Measurements from ENCODE around the gene SNX32.
A peak's percentile ranks its signal among the peaks of the same experiment; 100 is the strongest.

Gene SNX32

DNA sequence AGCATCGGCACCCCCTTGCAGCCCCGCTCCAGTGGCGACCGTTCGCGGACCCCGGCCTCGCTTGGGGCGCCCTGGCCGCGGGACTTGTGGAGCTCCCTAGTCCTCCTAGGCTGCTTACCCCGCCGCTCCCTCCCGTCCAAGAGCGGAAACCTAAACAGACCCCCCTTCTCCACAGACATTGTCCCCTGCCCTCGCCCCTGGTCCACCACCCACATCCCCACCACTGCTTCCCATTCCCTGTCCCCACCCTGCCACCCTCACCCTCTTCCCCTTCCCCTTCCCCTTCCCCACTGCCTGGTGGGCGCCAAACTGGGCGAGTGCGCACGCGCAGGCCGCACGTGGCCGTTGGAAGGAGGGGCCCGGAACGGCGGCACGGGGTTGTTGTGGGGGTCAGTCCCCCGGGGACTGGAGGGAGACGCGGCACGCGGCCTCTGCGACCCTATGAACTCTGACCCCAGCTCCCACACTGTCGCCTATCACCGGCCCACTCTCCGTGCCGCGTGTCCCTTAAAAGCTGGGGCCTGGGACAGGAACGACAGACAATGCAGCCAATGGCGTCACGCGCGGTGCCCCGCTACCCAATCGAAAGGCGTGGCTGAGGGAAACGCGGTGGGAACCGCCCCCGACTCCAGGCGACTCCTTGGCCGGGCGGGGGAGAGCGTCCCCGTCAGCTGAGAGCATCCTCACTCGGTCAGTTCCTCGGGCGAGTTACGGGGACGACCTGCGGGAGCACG, at the start of gene SNX32:
SNX32 (plus strand) TSS at position 667 of the 734 bp plus-strand sequence. CDS start 103 bp downstream, outside the sequence.
- Histone ChIP-seq H3K27ac (ENCODE audit: low read length) (no peak within 1 kb of the TSS), H3K27me3 (ENCODE audit: control insufficient read depth in 1 of 2, insufficient read depth in 2 of 2, low read length in 2 of 2) (no peaks in the 10 kb centered on the region), H3K9ac (ENCODE audit: low read length in 2 of 2) (peak within 1 kb of the TSS; percentile 58 to 65), H3K4me3 (ENCODE audit: low read length in 2 of 2) (peak within 1 kb of the TSS; percentile 71 to 85), H3K9me3 (ENCODE audit: control insufficient read depth in 2 of 2, low read length in 2 of 2) (no peaks in the 10 kb centered on the region), H3K4me1 (ENCODE audit: control insufficient read depth, insufficient read depth, low read length) (peaks cover 19% of the 10 kb centered on the region), H3K36me3 (ENCODE audit: control insufficient read depth in 2 of 2, insufficient read depth in 2 of 2, low read length in 2 of 2) (no peaks in the 10 kb centered on the region)

DNA sequence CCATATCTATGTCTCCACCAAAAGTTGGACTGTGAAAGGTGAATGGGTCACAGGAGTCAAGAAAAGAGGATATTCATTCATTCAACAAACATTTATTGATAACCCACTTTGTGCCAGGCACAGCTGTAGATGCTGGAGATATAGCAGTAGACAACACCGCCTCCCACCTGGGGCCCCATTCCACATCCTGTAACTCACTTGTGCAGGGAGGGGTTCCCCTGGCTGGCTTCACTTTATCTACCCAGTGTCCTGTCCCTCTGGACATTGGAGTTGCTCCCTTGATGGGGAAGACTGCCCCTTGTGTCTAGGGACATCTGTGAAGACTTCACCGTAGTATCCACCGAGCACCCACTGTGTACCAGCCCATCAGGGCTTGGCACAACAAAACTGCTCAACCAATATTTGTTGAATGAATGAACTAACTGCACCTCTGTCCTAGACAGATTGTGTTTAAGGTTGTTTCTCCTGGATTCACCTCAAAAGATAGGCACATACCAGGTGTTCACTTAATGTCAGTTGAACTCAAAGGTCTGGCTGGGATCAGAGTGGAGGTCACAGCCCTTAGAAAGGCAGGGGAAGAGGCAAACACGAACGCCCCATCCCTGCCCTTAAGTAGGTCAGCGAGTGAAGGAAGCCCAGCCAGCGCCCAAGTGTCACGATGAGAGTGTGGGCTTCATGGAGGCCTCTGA, 48.3 kb upstream of the SNX32 start:
- H3K27me3 ChIP-seq (ENCODE audit: control insufficient read depth in 1 of 2, insufficient read depth in 2 of 2, low read length in 2 of 2): peaks cover 34 to 41% of the 10 kb centered on the region in 2 donors

DNA sequence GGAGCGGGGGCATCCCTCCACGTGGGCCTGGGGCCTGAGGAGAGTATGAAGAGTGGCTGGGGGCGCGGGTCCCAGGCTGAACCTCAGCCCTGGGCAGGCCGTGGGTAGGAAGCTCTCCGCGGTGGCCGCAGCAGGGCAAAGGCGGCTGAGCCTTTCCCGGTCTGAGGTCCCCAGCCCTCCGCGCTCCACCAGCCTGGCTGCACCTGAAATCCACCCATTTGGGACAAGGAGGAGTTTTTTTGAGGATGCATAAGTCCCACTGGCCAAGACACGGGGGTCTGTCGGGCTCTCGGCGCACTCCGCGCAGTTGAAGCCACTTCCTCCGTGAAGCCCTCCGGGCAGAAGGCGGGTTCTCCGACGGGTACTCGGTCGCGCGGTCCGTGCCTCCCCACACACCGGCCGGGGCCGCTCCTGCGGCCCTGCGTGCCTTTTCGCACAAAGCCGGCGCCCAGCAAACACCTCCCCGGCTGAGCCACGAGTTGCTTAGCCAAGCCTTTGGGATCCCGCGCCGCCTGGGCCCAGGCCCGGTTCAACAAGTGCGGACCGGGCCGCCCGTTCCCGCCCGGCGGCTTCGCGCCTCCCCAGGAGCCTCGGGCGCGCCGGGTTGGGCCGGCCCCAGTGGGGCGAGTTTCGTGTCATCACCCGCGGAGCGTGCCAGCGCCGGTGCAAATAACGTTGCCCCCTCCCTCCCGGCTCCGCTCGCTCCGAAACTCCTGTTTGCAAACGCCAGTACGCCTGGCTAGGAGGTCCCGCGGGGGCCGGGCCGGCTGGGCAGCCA, 47.6 kb upstream of the SNX32 start:
- Histone ChIP-seq H3K4me1 (ENCODE audit: control insufficient read depth, insufficient read depth, low read length) (peaks cover 26% of the 10 kb centered on the region), H3K27me3 (ENCODE audit: control insufficient read depth in 1 of 2, insufficient read depth in 2 of 2, low read length in 2 of 2) (peaks cover 34 to 41% of the 10 kb centered on the region in 2 donors), H3K9ac (ENCODE audit: low read length in 2 of 2) (no peak overlapping the region), H3K9me3 (ENCODE audit: control insufficient read depth in 2 of 2, low read length in 2 of 2) (no peaks in the 10 kb centered on the region), H3K4me3 (ENCODE audit: low read length in 2 of 2) (peak overlapping the region in 1 of 2 donors; percentile 54), H3K27ac (ENCODE audit: low read length) (no peak overlapping the region), H3K36me3 (ENCODE audit: control insufficient read depth in 2 of 2, insufficient read depth in 2 of 2, low read length in 2 of 2) (no peaks in the 10 kb centered on the region)

More for the DNA sequence above, 48.3 kb upstream of the SNX32 start:
- Histone ChIP-seq H3K4me3 (ENCODE audit: low read length in 2 of 2) (no peak overlapping the region), H3K9me3 (ENCODE audit: control insufficient read depth in 2 of 2, low read length in 2 of 2) (no peaks in the 10 kb centered on the region), H3K4me1 (ENCODE audit: control insufficient read depth, insufficient read depth, low read length) (peaks cover 27% of the 10 kb centered on the region), H3K36me3 (ENCODE audit: control insufficient read depth in 2 of 2, insufficient read depth in 2 of 2, low read length in 2 of 2) (no peaks in the 10 kb centered on the region), H3K27ac (ENCODE audit: low read length) (no peak overlapping the region), H3K9ac (ENCODE audit: low read length in 2 of 2) (no peak overlapping the region)

DNA sequence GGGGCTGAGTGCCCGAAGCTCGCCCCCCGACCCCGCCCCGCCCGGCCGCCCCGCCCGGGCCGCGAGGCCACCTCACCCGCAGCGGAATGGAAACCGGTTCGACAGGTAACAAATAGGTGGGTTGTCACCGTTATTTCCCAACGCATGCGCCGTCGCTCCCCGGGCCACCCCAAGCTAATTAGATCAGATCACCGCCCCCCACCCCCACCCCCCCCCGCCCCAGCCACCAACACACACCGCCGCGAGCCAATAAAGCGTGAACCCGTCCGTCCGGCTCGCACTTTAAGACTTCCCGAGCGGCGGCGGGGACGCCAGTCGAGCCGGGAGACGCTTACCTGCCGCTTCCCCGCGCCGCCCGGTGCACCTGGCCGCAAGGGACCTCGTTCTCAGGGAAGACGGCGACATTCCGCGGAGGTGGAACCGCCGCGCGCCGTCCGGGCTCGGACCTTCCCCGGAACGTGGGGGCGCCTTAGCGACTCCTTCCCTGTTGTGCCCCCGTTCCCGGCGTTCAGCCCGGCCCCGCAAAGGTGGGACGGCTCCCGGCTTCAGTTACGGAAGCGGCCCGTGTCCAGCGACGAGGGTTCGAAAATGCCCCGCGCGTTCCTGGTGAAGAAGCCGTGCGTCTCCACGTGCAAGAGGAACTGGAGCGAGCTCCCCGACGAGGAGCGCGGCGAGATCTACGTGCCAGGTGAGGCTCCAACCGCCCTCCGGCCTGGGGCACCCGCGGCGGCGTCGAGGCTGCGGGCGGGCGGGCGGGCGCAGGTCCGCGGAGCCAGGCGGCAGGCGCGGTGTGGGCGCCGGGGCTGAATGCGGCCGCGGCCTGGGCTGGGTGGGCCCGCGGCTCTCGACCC, 46.8 kb upstream of the SNX32 start, which contains the start of gene OVOL1:
OVOL1 (plus strand) TSS at position 278 of the 851 bp plus-strand sequence; CDS start at position 589, 311 bp downstream.
- peaks cover 35 to 41% of the 10 kb centered on the region in 2 donors for H3K27me3 ChIP-seq (ENCODE audit: control insufficient read depth in 1 of 2, insufficient read depth in 2 of 2, low read length in 2 of 2)
- no peaks in the 10 kb centered on the region for H3K9me3 ChIP-seq (ENCODE audit: control insufficient read depth in 2 of 2, low read length in 2 of 2)
- H3K36me3 ChIP-seq (ENCODE audit: control insufficient read depth in 2 of 2, insufficient read depth in 2 of 2, low read length in 2 of 2): no peaks in the 10 kb centered on the region
- H3K9ac ChIP-seq (ENCODE audit: low read length in 2 of 2): no peak within 1 kb of the TSS
- peak within 1 kb of the TSS in 1 of 2 donors; percentile 54 for H3K4me3 ChIP-seq (ENCODE audit: low read length in 2 of 2)
- H3K27ac ChIP-seq (ENCODE audit: low read length): no peak within 1 kb of the TSS
- H3K4me1 ChIP-seq (ENCODE audit: control insufficient read depth, insufficient read depth, low read length): peaks cover 18% of the 10 kb centered on the region

DNA sequence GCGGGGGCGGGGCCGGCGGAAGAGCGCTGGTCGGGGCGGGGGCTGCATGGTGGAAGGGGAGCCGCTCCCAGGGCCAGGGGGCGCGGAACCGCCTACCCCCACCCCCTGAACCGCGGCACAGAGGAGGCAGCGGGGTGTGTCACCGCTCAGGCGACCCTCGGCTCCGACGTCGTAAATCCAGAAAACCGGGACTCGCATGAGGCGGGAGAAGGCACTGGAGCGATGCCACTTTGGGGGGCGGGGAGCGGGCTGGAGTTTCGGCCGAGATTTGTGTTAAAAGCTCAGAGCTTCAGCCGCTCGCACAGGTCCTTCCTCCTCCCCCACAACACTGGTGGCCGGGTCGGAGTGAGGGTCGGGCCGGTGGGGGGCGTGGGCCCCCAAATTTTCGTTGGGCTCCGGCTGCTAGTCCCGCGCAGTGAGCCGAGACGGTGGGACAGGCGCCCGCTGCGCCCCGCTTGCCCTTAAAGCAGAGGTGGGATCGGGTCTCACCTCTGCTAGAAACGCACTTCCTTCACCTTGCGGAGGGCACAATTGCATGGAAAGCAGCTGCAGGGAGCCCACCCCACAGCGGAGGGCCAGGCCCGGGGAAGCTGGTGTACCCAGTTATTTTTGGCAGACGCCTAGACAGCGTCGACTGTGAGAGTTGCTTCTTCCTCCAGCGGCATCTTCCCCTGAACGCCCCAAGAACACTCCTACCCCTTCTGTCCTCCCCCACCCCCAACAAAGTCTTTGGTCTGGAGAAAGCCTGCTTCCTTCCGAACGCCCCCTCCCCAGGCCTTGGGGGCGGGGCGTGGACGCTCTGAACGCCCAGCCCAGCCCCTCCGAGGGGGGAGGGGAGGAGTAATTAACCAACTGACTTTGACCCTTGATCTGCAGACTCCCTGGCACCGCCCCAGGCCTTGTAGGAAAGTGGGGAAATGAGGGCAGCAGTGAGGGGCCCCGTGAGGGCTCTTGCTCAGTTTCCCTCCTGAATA, 45.8 kb upstream of the SNX32 start:
- Histone ChIP-seq H3K9ac (ENCODE audit: low read length in 2 of 2) (no peak overlapping the region), H3K9me3 (ENCODE audit: control insufficient read depth in 2 of 2, low read length in 2 of 2) (no peaks in the 10 kb centered on the region), H3K4me3 (ENCODE audit: low read length in 2 of 2) (peak overlapping the region in 1 of 2 donors; percentile 44), H3K36me3 (ENCODE audit: control insufficient read depth in 2 of 2, insufficient read depth in 2 of 2, low read length in 2 of 2) (no peaks in the 10 kb centered on the region), H3K4me1 (ENCODE audit: control insufficient read depth, insufficient read depth, low read length) (peaks cover 18% of the 10 kb centered on the region), H3K27me3 (ENCODE audit: control insufficient read depth in 1 of 2, insufficient read depth in 2 of 2, low read length in 2 of 2) (peaks cover 36 to 41% of the 10 kb centered on the region in 2 donors), H3K27ac (ENCODE audit: low read length) (no peak overlapping the region)

DNA sequence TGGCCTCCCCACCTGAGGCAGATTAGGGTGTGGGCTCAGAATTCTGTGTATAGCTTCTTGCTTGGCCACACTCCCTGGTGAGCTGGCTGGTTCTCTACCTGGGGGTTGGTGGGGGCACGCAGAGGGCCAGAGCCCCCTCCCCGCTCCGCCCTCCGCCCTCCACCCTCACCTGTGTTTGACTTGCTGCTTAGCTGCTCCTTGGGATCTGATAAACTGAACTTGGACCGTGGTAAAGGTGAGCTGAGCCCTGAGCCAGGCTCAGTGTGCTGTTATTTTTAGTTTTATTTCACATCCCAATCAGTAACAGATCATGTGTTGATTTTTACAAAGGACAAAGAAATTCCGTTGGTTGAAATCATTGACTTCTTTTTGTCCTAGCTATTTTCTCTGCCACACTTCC, 44.9 kb upstream of the SNX32 start:
- peaks cover 36 to 41% of the 10 kb centered on the region in 2 donors for H3K27me3 ChIP-seq (ENCODE audit: control insufficient read depth in 1 of 2, insufficient read depth in 2 of 2, low read length in 2 of 2)
- no peak overlapping the region for H3K4me3 ChIP-seq (ENCODE audit: low read length in 2 of 2)
- no peak overlapping the region for H3K9ac ChIP-seq (ENCODE audit: low read length in 2 of 2)
- H3K36me3 ChIP-seq (ENCODE audit: control insufficient read depth in 2 of 2, insufficient read depth in 2 of 2, low read length in 2 of 2): no peaks in the 10 kb centered on the region
- H3K9me3 ChIP-seq (ENCODE audit: control insufficient read depth in 2 of 2, low read length in 2 of 2): no peaks in the 10 kb centered on the region
- peaks cover 18% of the 10 kb centered on the region for H3K4me1 ChIP-seq (ENCODE audit: control insufficient read depth, insufficient read depth, low read length)
- no peak overlapping the region for H3K27ac ChIP-seq (ENCODE audit: low read length)

DNA sequence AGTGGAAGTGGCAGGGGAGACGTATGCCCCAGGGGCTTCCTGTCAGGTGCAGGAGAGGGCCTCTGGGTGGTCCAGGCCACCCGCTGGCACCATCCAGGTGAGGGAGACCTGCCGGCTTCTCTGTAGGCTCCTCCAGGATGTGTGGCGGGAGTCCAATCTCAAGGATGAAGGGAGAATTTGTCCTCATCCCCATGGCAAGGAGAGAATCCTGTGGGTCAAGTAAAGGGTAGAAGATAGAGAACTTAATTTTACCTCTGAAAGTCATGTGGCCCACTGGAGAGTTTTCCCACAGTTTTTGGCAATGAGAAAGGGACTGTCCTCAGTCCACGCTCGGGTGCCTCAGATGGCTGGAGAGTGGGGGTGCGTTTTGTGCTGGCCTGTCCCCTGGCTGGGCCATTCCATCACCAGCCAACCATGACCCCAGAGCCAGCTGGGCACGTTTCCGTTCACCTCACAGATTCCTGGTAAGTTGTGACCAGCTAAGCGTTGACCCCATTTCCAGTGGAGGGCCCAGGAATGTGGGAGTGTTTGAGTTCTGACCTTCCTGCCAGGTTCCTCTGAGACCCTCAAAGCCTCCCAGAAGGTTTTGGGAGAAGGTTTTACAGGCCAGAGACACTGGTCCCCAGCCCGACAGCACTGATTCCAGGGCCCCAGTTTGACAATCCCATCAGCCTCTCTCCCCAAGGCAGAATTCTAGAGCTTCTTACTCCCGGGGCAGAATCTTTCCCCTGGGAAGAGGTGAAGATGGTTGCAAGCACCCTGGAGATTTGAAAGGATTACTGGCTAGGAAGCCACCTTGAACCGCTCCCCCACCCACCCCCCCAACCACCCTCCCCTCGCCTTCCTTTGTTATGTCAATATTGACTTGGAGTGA, 44.3 kb upstream of the SNX32 start:
- peaks cover 32 to 44% of the 10 kb centered on the region in 2 donors for H3K27me3 ChIP-seq (ENCODE audit: control insufficient read depth in 1 of 2, insufficient read depth in 2 of 2, low read length in 2 of 2)
- H3K27ac ChIP-seq (ENCODE audit: low read length): no peak overlapping the region
- H3K4me1 ChIP-seq (ENCODE audit: control insufficient read depth, insufficient read depth, low read length): peaks cover 18% of the 10 kb centered on the region
- H3K9ac ChIP-seq (ENCODE audit: low read length in 2 of 2): no peak overlapping the region
- no peak overlapping the region for H3K4me3 ChIP-seq (ENCODE audit: low read length in 2 of 2)
- H3K36me3 ChIP-seq (ENCODE audit: control insufficient read depth in 2 of 2, insufficient read depth in 2 of 2, low read length in 2 of 2): no peaks in the 10 kb centered on the region
- H3K9me3 ChIP-seq (ENCODE audit: control insufficient read depth in 2 of 2, low read length in 2 of 2): no peaks in the 10 kb centered on the region

DNA sequence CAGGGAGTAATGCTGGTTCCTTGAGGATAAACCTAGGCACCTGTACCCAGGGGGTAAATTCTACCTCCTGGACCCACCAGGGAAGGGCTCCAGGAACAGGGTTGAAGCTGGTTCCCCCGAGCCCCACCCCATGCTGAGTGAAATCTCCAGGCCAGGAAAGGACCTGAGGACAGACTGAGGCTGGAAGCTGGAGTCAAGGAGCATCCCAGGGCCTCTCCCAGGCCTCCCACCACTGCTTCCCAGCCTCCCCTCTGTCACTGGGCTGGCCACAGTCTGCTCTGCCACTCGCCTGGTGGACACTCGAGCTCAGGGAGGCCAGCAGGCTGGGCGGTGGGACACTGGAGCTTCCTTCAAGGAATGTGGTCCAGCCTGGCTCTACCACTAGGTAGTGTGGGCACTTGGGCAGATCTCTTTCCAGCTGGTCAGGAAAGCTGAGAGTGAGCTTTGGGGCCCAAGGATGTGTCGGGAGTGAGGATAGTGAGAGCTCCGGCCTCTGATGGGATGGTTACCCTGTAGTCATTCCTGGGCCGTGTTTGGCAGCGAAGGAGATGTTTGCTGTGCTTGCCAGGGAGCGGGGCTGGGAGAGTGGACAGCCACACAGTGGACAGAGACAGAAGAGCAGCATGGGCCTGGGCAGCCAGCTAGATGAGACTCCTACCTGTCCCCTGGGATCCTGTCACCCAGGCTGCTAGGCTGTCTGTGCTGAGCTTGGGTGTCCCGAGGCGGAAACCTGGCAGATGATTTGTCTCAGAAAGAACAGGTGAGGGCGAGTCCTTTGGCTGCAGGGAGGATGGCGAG, 43.5 kb upstream of the SNX32 start:
- Histone ChIP-seq H3K36me3 (ENCODE audit: control insufficient read depth in 2 of 2, insufficient read depth in 2 of 2, low read length in 2 of 2) (no peaks in the 10 kb centered on the region), H3K4me3 (ENCODE audit: low read length in 2 of 2) (no peak overlapping the region), H3K4me1 (ENCODE audit: control insufficient read depth, insufficient read depth, low read length) (peaks cover 16% of the 10 kb centered on the region), H3K9ac (ENCODE audit: low read length in 2 of 2) (no peak overlapping the region), H3K27me3 (ENCODE audit: control insufficient read depth in 1 of 2, insufficient read depth in 2 of 2, low read length in 2 of 2) (peaks cover 31 to 38% of the 10 kb centered on the region in 2 donors), H3K9me3 (ENCODE audit: control insufficient read depth in 2 of 2, low read length in 2 of 2) (no peaks in the 10 kb centered on the region), H3K27ac (ENCODE audit: low read length) (no peak overlapping the region)
